Suprapubic skin (tissue), 4 donors: ENCODE measurements around the gene CERS6.

Experiments
- CTCF ChIP-seq, 2 donors: fragments of 200-600 bp in 1 of 2; fragments of 450-650 bp in 1 of 2; sonication (generic) in 1 of 2; IDR thresholded peaks; one replicate each; pipeline ENCODE4 v1.5.1; 2016 to 2019; ENCODE audit warnings: antibody characterized with exemption in 2 of 2, mild to moderate bottlenecking in 1 of 2, moderate library complexity in 1 of 2
- POLR2A ChIP-seq, 2 donors: fragments of 450-650 bp; IDR thresholded peaks; one replicate each; pipeline ENCODE4 v1.6.1; 2017; ENCODE audit warnings: antibody characterized with exemption in 2 of 2, mild to moderate bottlenecking in 2 of 2, moderate library complexity in 2 of 2
- POLR2AphosphoS5 ChIP-seq, 3 donors: sonication (generic); formaldehyde crosslinking; IDR thresholded peaks; one replicate each; pipeline ENCODE4 v1.6.1; 2017; ENCODE audit warnings: antibody characterized with exemption in 3 of 3

GRCh38 chr2:168703926-168704325 lies 247.9 kb downstream of the CERS6 start:
- no peak for TF ChIP-seq POLR2AphosphoS5 (IDR thresholded peaks at IDR 0.05)
- no peak for TF ChIP-seq POLR2A (IDR thresholded peaks at IDR 0.05)
- no peak for TF ChIP-seq CTCF (IDR thresholded peaks at IDR 0.05)
